ENCODE data around the gene TBC1D4.

The TBC1D4 gene

GRCh38 chr13:75384879-75385707 lies 96.9 kb downstream of the TBC1D4 start:
- no peak for DNase-seq (ENCODE audit: low spot score)

- DNase-seq (ENCODE audit: low spot score): no peak
Observed at GRCh38 chr13:75383064-75383715, 98.8 kb downstream of the TBC1D4 start.

GRCh38 chr13:75378301-75378700 lies 103.7 kb downstream of the TBC1D4 start:
- DNase-seq (ENCODE audit: low spot score): no peak

- no peak for DNase-seq (ENCODE audit: low spot score)
Observed at GRCh38 chr13:75376792-75377402, 105.1 kb downstream of the TBC1D4 start.

GRCh38 chr13:75375329-75375728 lies 106.6 kb downstream of the TBC1D4 start:
- no peak for DNase-seq (ENCODE audit: low spot score)

GRCh38 chr13:75373988-75374387 lies 108.0 kb downstream of the TBC1D4 start:
- DNase-seq (ENCODE audit: low spot score): no peak

GRCh38 chr13:75372923-75373841 lies 108.8 kb downstream of the TBC1D4 start:
- no peak for DNase-seq (ENCODE audit: low spot score)

GRCh38 chr13:75372517-75372916 lies 109.5 kb downstream of the TBC1D4 start:
- peak; percentile 41 for DNase-seq (ENCODE audit: low spot score)

- DNase-seq (ENCODE audit: low spot score): no peak
Observed at GRCh38 chr13:75371203-75371602, 110.8 kb downstream of the TBC1D4 start.

GRCh38 chr13:75370774-75371173 lies 111.2 kb downstream of the TBC1D4 start:
- no peak for DNase-seq (ENCODE audit: low spot score)

GRCh38 chr13:75369981-75370380 lies 112.0 kb downstream of the TBC1D4 start:
- no peak for DNase-seq (ENCODE audit: low spot score)

GRCh38 chr13:75368167-75368566 lies 113.8 kb downstream of the TBC1D4 start:
- DNase-seq (ENCODE audit: low spot score): no peak

GRCh38 chr13:75366380-75367280 lies 115.3 kb downstream of the TBC1D4 start:
- no peak for DNase-seq (ENCODE audit: low spot score)

- DNase-seq (ENCODE audit: low spot score): peak; percentile 43
Observed at GRCh38 chr13:75365724-75366173, 116.2 kb downstream of the TBC1D4 start.

- DNase-seq (ENCODE audit: low spot score): no peak
Observed at GRCh38 chr13:75364131-75364713, 117.7 kb downstream of the TBC1D4 start.

GRCh38 chr13:75363371-75363770 lies 118.6 kb downstream of the TBC1D4 start:
- DNase-seq (ENCODE audit: low spot score): no peak

GRCh38 chr13:75362026-75362425 lies 119.9 kb downstream of the TBC1D4 start:
- DNase-seq (ENCODE audit: low spot score): no peak

GRCh38 chr13:75360170-75360569 lies 121.8 kb downstream of the TBC1D4 start:
- no peak for DNase-seq (ENCODE audit: low spot score)

GRCh38 chr13:75359266-75359665 lies 122.7 kb downstream of the TBC1D4 start:
- no peak for DNase-seq (ENCODE audit: low spot score)

- peak; percentile 62 for DNase-seq (ENCODE audit: low spot score)
Observed at GRCh38 chr13:75357576-75358289, 124.2 kb downstream of the TBC1D4 start.

Measured in CD4-positive, alpha-beta T cell treated with Interleukin-15 for 4 hours (primary cell).